GM12874 (cell line): ENCODE measurements around the gene SEC14L1.

ENCODE experiments used
- TF ChIP-seq, protein P1 (sequence below): IDR thresholded peaks from 2 replicates; pipeline ENCODE4 v1.5.1; 2011; ENCODE audit warnings: low read depth, mild to moderate bottlenecking, control low read depth, low read length, moderate library complexity; ENCODE audit not compliant: insufficient read depth

The SEC14L1 gene

DNA sequence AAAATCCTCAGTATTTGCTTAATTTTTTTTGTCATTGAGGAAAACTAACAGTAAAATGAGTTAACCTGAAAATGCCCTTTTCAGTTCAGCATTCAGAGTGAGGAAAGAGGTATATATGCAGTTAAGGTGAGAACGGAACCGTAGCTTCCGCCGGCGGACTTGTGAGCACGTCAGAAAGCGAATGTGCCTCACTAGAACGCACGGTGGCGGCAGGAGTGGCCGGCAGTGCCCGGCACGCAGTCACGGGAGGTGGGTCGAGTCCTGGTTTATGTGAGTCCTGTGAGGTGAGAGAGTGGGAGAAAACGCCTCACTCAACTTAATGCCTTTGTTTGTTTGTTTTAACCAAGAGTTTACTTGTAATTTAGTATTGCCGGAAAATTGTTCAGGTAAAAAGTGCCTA is 6.1 kb downstream of the SEC14L1 start:
- TF ChIP-seq, protein P1, sequence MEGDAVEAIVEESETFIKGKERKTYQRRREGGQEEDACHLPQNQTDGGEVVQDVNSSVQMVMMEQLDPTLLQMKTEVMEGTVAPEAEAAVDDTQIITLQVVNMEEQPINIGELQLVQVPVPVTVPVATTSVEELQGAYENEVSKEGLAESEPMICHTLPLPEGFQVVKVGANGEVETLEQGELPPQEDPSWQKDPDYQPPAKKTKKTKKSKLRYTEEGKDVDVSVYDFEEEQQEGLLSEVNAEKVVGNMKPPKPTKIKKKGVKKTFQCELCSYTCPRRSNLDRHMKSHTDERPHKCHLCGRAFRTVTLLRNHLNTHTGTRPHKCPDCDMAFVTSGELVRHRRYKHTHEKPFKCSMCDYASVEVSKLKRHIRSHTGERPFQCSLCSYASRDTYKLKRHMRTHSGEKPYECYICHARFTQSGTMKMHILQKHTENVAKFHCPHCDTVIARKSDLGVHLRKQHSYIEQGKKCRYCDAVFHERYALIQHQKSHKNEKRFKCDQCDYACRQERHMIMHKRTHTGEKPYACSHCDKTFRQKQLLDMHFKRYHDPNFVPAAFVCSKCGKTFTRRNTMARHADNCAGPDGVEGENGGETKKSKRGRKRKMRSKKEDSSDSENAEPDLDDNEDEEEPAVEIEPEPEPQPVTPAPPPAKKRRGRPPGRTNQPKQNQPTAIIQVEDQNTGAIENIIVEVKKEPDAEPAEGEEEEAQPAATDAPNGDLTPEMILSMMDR: no peak

DNA sequence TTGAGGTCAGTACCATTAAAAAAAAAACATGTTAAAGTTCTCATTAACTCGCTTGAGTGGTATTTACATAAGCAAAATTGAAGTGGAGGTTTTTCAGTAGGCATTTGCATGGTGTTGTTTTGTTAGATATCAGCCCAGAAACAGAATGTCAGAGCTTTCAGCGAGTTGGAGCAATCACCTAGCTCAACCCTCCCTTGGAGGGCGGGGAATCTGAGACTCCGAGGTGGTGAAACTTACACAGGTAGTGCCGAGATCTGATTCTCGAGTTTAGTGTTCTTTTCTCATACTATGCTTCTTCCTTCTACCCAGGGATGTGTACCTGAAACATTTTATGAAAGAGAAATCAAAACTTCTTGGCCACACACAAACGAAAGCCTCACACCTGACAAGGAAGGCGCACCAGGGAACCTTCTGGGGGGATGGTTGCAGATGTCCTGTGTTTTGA is 6.6 kb downstream of the SEC14L1 start:
- TF ChIP-seq, protein P1: no peak

DNA sequence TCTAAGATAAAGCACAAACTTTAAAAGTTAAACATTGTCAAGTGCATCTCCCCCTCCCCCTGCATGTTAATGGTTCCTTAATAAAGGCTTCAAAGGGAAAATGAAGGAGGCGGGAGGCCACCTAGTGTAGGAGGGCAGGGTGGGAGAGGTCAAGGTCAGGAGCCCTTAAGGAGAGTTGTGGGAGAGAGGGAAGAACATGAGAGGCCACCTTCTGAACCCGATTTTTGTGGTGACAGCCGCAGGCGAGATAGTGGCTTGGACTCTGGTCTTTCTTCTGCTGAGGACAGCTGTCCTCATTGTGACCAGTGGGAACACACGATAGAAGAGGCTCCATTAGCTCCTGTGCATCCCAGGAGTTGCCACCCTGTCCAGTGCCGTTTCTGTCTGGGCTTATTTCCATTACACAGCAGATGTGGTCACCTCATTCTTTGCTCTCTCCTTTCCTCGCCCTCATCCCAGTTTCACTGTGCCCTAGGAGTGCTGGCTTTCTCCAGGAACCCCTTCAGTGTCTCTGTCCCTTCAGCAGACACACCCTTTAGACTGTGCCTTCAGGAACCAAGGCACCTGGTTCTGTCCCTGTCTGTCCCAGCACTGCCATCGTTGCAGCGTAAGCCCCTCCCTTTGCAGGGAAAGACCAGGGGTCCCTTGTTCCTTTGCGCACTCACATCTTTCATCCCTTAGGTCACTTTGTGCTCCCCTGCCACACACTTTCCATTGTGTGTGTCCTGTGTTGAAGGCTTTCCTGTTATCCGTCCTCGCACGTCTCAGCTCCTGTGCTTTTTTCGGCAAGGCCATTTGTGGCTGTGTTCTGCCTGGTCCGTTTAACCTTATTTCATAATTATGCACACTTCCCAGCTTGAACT is 7.5 kb downstream of the SEC14L1 start:
- TF ChIP-seq, protein P1: no peak

DNA sequence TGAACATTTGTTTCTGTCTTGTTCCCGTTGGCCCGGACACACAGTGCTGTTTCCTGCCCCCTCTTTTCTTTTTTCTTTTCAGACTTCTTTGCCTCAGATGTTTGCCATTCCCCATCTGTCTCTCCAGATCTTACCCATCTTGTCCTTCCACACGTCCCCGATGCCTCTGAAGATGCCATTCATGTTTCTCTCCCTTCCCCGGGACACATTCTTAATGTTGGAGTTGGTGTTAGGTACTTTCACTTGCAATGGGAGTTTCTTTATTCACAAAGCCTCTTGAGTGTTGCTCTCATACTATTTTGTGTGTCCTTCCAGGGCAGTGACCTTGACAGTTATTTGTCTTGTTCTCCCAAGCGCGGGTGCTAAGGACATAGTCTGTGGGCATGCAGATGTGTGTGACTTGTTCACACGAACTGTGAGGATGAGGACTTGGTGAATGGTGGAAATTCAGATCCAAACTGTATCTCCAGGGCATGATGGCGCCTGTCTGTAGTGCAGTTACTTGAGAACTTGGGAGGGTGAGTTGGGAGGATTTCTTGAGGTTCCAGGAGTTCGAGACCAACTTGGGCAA is 8.3 kb downstream of the SEC14L1 start:
- TF ChIP-seq, protein P1: no peak

DNA sequence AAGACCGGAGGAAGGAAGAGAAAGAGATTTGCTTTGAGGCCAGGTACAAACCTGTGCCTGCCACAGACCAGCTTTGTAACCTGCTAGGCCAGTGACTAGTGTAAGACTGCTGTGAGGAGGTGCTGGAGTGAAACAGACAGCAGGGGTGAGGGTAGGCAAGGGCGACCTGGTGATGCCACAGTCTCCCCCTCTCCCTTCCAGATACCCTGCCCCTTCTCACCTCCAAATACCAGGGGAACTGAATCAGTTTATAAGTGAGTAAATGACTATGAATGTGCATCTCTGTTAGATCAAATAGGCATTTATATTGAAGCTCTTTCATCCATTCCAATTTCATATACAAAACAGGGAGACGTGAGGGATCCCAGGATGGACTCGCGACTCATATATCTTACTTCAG is 9.4 kb downstream of the SEC14L1 start:
- TF ChIP-seq, protein P1: no peak

DNA sequence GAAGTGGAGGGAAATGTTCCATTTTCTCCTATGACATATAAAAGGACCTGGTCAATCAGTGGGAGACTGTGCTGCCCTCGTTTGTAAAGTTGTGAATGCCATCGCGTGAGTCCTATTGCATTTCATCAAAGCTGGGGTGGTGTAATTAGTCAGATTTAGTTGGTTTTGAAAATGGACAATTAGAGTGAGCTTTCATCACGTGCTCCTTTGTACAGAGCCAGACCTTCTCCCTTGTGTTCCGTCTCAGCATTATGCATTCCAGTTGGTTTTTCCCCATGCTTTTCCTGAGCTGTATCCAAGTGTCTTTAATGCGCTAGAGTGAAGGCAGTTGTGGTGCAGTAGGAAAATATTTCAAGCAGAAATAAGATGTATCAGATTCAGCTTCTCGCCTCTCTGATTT is 10.4 kb downstream of the SEC14L1 start:
- TF ChIP-seq, protein P1: no peak

DNA sequence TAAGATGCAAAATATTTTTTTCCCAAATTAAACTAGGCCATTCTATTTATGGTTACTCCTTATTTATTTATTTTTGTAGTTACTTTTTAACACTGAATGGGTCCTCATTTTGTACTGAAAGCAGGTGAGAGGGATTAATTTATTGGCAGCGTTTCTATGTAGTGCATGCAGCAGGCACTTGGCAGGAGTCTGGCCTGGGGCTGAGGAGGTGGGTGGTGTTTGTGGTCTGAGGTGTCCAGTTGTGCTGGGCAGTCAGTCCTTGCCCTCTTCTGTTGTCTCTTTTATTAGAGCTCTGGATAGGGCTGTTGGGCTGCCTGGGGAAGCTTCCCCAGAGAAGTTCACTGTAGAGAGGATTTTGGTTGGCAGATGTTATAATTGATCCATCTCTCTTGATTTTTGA is 12.7 kb downstream of the SEC14L1 start:
- TF ChIP-seq, protein P1: no peak
